ENCODE measurements around the gene TAS2R20.

- TF ChIP-seq CTCF (IDR thresholded peaks at IDR 0.05; ENCODE audit: low read depth, low read length): no peak
- no peak for TF ChIP-seq POLR2A (IDR thresholded peaks at IDR 0.05; ENCODE audit: extremely low read depth, insufficient read length)
- TF ChIP-seq MAX (IDR thresholded peaks at IDR 0.05; ENCODE audit: low read depth, low read length): no peak
- TF ChIP-seq MYC (IDR thresholded peaks at IDR 0.05; ENCODE audit: low read depth, low read length): no peak
Measured at GRCh38 chr12:11016937-11017336, 18.8 kb upstream of the TAS2R20 start.
